ENCODE data around the gene ABAT. TPM values are rescaled to one million over a fixed set of nuclear protein-coding genes. Genes with fewer than 3 reads are reported as not detected.
"Not testable (repeated sequence)": the region's sequence is repeated elsewhere in the genome, so short reads cannot be mapped to it uniquely, and the experiment has no call there.

ABAT gene
- total RNA-seq, 1 experiment from 2014 or later = 0.92 TPM

- no peak for DNase-seq (ENCODE audit: low read depth, low spot score)
- in situ Hi-C loops (cut with HindIII; ENCODE audit: low pct_unique_long_range_greater_than_20kb, low sequenced_read_pairs) = no loop called here
Observed at GRCh38 chr16:8785408-8785807, 111.0 kb downstream of the ABAT start.

- in situ Hi-C loops (cut with HindIII; ENCODE audit: low pct_unique_long_range_greater_than_20kb, low sequenced_read_pairs); DNase-seq (ENCODE audit: low read depth, low spot score): not testable (repeated sequence)
Observed at GRCh38 chr16:8786316-8786715, 111.9 kb downstream of the ABAT start.

- in situ Hi-C loops (cut with HindIII; ENCODE audit: low pct_unique_long_range_greater_than_20kb, low sequenced_read_pairs) = no loop called here
- no peak for DNase-seq (ENCODE audit: low read depth, low spot score)
Observed at GRCh38 chr16:8788578-8789172, 114.3 kb downstream of the ABAT start.

- in situ Hi-C loops (cut with HindIII; ENCODE audit: low pct_unique_long_range_greater_than_20kb, low sequenced_read_pairs) = no loop called here
Observed at GRCh38 chr16:8795091-8795490, 120.7 kb downstream of the ABAT start.

GRCh38 chr16:8795818-8796217 lies 121.4 kb downstream of the ABAT start:
- no peak for DNase-seq (ENCODE audit: low read depth, low spot score)
- in situ Hi-C loops (cut with HindIII; ENCODE audit: low pct_unique_long_range_greater_than_20kb, low sequenced_read_pairs) = no loop called here

More at GRCh38 chr16:8795091-8795490, 120.7 kb downstream of the ABAT start:
- no peak for DNase-seq (ENCODE audit: low read depth, low spot score)

- in situ Hi-C loops (cut with HindIII; ENCODE audit: low pct_unique_long_range_greater_than_20kb, low sequenced_read_pairs) = no loop called here
- no peak for DNase-seq (ENCODE audit: low read depth, low spot score)
Observed at GRCh38 chr16:8796469-8797363, 122.3 kb downstream of the ABAT start.

- DNase-seq (ENCODE audit: low read depth, low spot score) = peak; percentile 95
- in situ Hi-C loops (cut with HindIII; ENCODE audit: low pct_unique_long_range_greater_than_20kb, low sequenced_read_pairs) = no loop called here
Observed at GRCh38 chr16:8797364-8798173, 123.2 kb downstream of the ABAT start, which contains the start of the genes PMM2 and TMEM186. TSS of gene PMM2 (plus strand) at chr16:8797839. CDS start at chr16:8797883, 44 bp downstream. TSS of gene TMEM186 (minus strand) at chr16:8797639. CDS start at chr16:8797614, 25 bp downstream.

GRCh38 chr16:8798174-8798527 lies 123.7 kb downstream of the ABAT start:
- in situ Hi-C loops (cut with HindIII; ENCODE audit: low pct_unique_long_range_greater_than_20kb, low sequenced_read_pairs) = no loop called here

GRCh38 chr16:8798535-8799157 lies 124.2 kb downstream of the ABAT start:
- in situ Hi-C loops (cut with HindIII; ENCODE audit: low pct_unique_long_range_greater_than_20kb, low sequenced_read_pairs) = no loop called here
- no peak for DNase-seq (ENCODE audit: low read depth, low spot score)

More at GRCh38 chr16:8798174-8798527, 123.7 kb downstream of the ABAT start:
- no peak for DNase-seq (ENCODE audit: low read depth, low spot score)

GRCh38 chr16:8801701-8802100 lies 127.3 kb downstream of the ABAT start:
- in situ Hi-C loops (cut with HindIII; ENCODE audit: low pct_unique_long_range_greater_than_20kb, low sequenced_read_pairs) = no loop called here
- no peak for DNase-seq (ENCODE audit: low read depth, low spot score)

GRCh38 chr16:8803733-8804132 lies 129.3 kb downstream of the ABAT start:
- in situ Hi-C loops (cut with HindIII; ENCODE audit: low pct_unique_long_range_greater_than_20kb, low sequenced_read_pairs); DNase-seq (ENCODE audit: low read depth, low spot score): not testable (repeated sequence)

- in situ Hi-C loops (cut with HindIII; ENCODE audit: low pct_unique_long_range_greater_than_20kb, low sequenced_read_pairs) = no loop called here
- DNase-seq (ENCODE audit: low read depth, low spot score) = no peak
Observed at GRCh38 chr16:8804313-8804712, 129.9 kb downstream of the ABAT start.

- in situ Hi-C loops (cut with HindIII; ENCODE audit: low pct_unique_long_range_greater_than_20kb, low sequenced_read_pairs) = no loop called here
- no peak for DNase-seq (ENCODE audit: low read depth, low spot score)
Observed at GRCh38 chr16:8806272-8806983, 132.0 kb downstream of the ABAT start.

- in situ Hi-C loops (cut with HindIII; ENCODE audit: low pct_unique_long_range_greater_than_20kb, low sequenced_read_pairs) = no loop called here
- DNase-seq (ENCODE audit: low read depth, low spot score) = no peak
Observed at GRCh38 chr16:8807189-8807588, 132.8 kb downstream of the ABAT start.

- DNase-seq (ENCODE audit: low read depth, low spot score) = no peak
- in situ Hi-C loops (cut with HindIII; ENCODE audit: low pct_unique_long_range_greater_than_20kb, low sequenced_read_pairs) = no loop called here
Observed at GRCh38 chr16:8808009-8808408, 133.6 kb downstream of the ABAT start.

GRCh38 chr16:8808613-8809353 lies 134.4 kb downstream of the ABAT start:
- in situ Hi-C loops (cut with HindIII; ENCODE audit: low pct_unique_long_range_greater_than_20kb, low sequenced_read_pairs) = no loop called here

More at GRCh38 chr16:8808613-8809353, 134.4 kb downstream of the ABAT start:
- no peak for DNase-seq (ENCODE audit: low read depth, low spot score)
